Keratinocyte (primary cell): ENCODE data around the gene DNHD1. TPM values are rescaled to one million over a fixed set of nuclear protein-coding genes. Genes with fewer than 3 reads are reported as not detected.

ENCODE experiments used
- DNase-seq: peaks from one replicate; pipeline ENCODE4 v3.0.0-alpha.2; 2011; ENCODE audit warnings: low read depth, missing footprints, low spot score
- FAIRE-seq: peaks from 2 replicates; lab custom pipeline; 2011; peaks lifted over from hg19 to GRCh38; lab: Jason Lieb, UNC
- H2AFZ ChIP-seq: 2 replicates; pipeline ENCODE4 v1.6.0; 2012; ENCODE audit warnings: low read length, control low read depth, inconsistent platforms; ENCODE audit not compliant: control insufficient read depth
- H3K27ac ChIP-seq: 2 replicates; pipeline ENCODE4 v1.5.1; 2011; ENCODE audit warnings: low read length; ENCODE audit not compliant: control insufficient read depth, insufficient read depth
- H3K27me3 ChIP-seq: 3 replicates; pipeline ENCODE4 v1.6.0; 2011; ENCODE audit warnings: low read length; ENCODE audit not compliant: control insufficient read depth, insufficient read depth; ENCODE audit errors: extremely low read depth
- H3K36me3 ChIP-seq, 2 experiments: 2 replicates in 1 of 2; 3 replicates in 1 of 2; pipeline ENCODE4 v1.5.1; 2011; ENCODE audit warnings: low read length in 2 of 2, mild to moderate bottlenecking in 1 of 2; ENCODE audit not compliant: control insufficient read depth in 2 of 2, insufficient read depth in 2 of 2; ENCODE audit errors: extremely low read depth in 1 of 2
- H3K4me1 ChIP-seq: 3 replicates; pipeline ENCODE4 v1.5.1; 2011; ENCODE audit warnings: low read length; ENCODE audit not compliant: control insufficient read depth, insufficient read depth; ENCODE audit errors: extremely low read depth
- H3K4me2 ChIP-seq: 3 replicates; pipeline ENCODE4 v1.6.0; 2011; ENCODE audit warnings: low read depth, low read length; ENCODE audit not compliant: control insufficient read depth, insufficient read depth; ENCODE audit errors: extremely low read depth
- H3K4me3 ChIP-seq, 3 experiments: fragments of 200-600 bp in 1 of 3; sonication (generic) in 1 of 3; 2 replicates in 2 of 3; 3 replicates in 1 of 3; pipeline ENCODE4 v1.5.1; 2011 to 2016; ENCODE audit warnings: low read length in 3 of 3, mild to moderate bottlenecking in 3 of 3, control low read depth in 2 of 3, inconsistent platforms in 1 of 3, low read depth in 1 of 3, mixed read lengths in 1 of 3, mixed run types in 1 of 3, moderate library complexity in 1 of 3; ENCODE audit not compliant: control insufficient read depth in 2 of 3, insufficient read depth in 2 of 3; ENCODE audit errors: extremely low read depth in 1 of 3
- H3K79me2 ChIP-seq: 2 replicates; pipeline ENCODE4 v1.6.0; 2012; ENCODE audit warnings: low read length; ENCODE audit not compliant: control insufficient read depth, insufficient read depth
- H3K9ac ChIP-seq: 3 replicates; pipeline ENCODE4 v1.6.0; 2011; ENCODE audit warnings: low read length; ENCODE audit not compliant: control insufficient read depth, insufficient read depth; ENCODE audit errors: extremely low read depth
- H3K9me1 ChIP-seq: 3 replicates; pipeline ENCODE4 v1.6.0; 2011; ENCODE audit warnings: low read length; ENCODE audit not compliant: control insufficient read depth, insufficient read depth; ENCODE audit errors: extremely low read depth
- H3K9me3 ChIP-seq: 2 replicates; pipeline ENCODE4 v1.5.1; 2012; ENCODE audit warnings: low read depth, low read length; ENCODE audit not compliant: control insufficient read depth
- H4K20me1 ChIP-seq: 3 replicates; pipeline ENCODE4 v1.6.0; 2011; ENCODE audit warnings: low read length; ENCODE audit not compliant: control insufficient read depth, insufficient read depth; ENCODE audit errors: extremely low read depth
- CTCF ChIP-seq, 3 experiments: IDR thresholded peaks in 1 of 3; conservative IDR thresholded peaks in 1 of 3; optimal IDR thresholded peaks in 1 of 3; 2 replicates in 2 of 3; 3 replicates in 1 of 3; pipeline versions ENCODE3 to v1.5.1; 2011; ENCODE audit warnings: low read length in 3 of 3, mild to moderate bottlenecking in 3 of 3, moderate library complexity in 2 of 3, control low read depth in 1 of 3, inconsistent platforms in 1 of 3; ENCODE audit not compliant: insufficient read depth in 2 of 3; ENCODE audit errors: extremely low read depth in 1 of 3
- EZH2 ChIP-seq: IDR thresholded peaks from one replicate; pipeline ENCODE4 v1.6.1; 2012; ENCODE audit warnings: inconsistent platforms, mild to moderate bottlenecking, low read length, moderate library complexity
- dilution Hi-C: fragments of 300-500 bp; cut with MboI; formaldehyde crosslinking; loops from one replicate; pipeline ENCODE4 v1.7.0; 2020; ENCODE audit warnings: low sequenced_read_pairs; ENCODE audit not compliant: extremely low pct_ligation_motif_present
- polyA plus RNA-seq, 5 experiments: library from polyadenylated mRNA; depleted of rRNA in 3 of 5; stranded (reverse) in 3 of 5; stranded (forward) in 1 of 5; unstranded in 1 of 5; fragments of >200 nt; gene quantifications; 1 replicate in 1 of 5; 2 replicates in 3 of 5; 3 replicates in 1 of 5; pipeline versions ENCODE4 v1.2.1 to v1.2.3, GENCODE V29; 2011 to 2012; ENCODE audit warnings: missing spikeins in 2 of 5, low read depth in 1 of 5, low replicate concordance in 1 of 5

Gene DNHD1
- polyA plus RNA-seq, 1 donor (not counting 4 experiments of a cell fraction or from before 2014, with no cell fraction given): 2.9 TPM

GRCh38 chr11:6602096-6602940 is 105.2 kb downstream of the DNHD1 start:
- Histone ChIP-seq H3K27ac (peak overlapping the region; percentile 77), H3K9me1 (peaks cover 3% of the 10 kb centered on the region), H3K4me3 (peak overlapping the region; percentile 79 to 98 (median 97)), H3K4me2 (peak overlapping the region; percentile 95), H3K9ac (peak overlapping the region; percentile 94), H3K36me3 (peaks cover 22 to 36% of the 10 kb centered on the region in 2 experiments), H3K4me1 (peaks cover 36% of the 10 kb centered on the region), H3K27me3 (no peaks in the 10 kb centered on the region), H3K79me2 (peaks cover 79% of the 10 kb centered on the region), H4K20me1 (no peaks in the 10 kb centered on the region), H2AFZ (no peak overlapping the region), H3K9me3 (no peaks in the 10 kb centered on the region)
- dilution Hi-C loops: no loop called here
- no peak for FAIRE-seq
- no peak for DNase-seq
- TF ChIP-seq CTCF (optimal IDR thresholded peaks at IDR 0.05 in 1 of 3, IDR thresholded peaks at IDR 0.05 in 1 of 3, conservative IDR thresholded peaks at IDR 0.05 in 1 of 3; ENCODE audit: extremely low read depth in 1 of 3, insufficient read depth in 2 of 3, low read length in 3 of 3): peak in 1 of 3 experiments; percentile 6
- no peak for TF ChIP-seq EZH2

DNA sequence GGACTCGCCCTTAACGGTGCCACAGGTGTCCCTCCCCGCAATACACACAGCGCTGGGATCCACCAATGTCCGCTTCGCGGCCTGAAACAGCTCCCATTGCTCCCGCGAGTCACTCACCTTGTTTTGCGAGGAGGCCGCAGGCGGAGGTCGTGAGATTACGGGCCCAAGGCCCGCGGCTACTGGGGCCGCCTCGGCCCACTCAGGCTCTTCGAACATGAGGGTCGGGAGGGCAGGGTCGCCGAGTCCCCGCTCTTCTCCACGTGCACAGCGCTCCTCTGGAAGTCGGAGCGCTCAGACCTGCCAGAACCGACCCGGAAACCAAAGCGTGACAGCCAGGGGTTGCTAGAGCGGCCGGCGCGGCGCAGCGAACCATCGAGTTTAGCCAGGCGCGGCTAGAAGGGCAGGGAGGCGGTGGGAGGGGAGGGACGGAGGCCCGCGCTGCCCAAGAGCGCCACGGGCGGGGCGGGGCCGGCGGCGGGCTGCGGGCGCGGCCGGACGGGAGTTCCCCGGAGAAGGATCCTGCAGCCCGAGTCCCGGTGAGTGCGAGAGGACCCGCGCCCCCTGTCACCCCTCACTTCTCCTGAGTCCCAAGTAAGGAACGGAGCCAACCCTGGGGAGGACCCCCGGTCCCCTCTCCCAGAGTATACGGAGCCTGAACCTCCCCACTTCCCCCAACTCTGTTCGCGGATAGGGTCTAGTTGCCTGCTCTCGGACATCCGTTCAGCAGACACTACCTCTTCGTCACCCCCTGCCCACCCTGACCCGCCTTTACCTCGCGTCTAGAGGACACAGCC is 106.4 kb downstream of the DNHD1 start, which contains the start of the genes ILK and RRP8:
Gene ILK (plus strand): TSS at position 488 of the 794 bp plus-strand sequence. CDS start 498 bp downstream, outside the sequence.
Gene RRP8 (minus strand): TSS at position 330 of the 794 bp plus-strand sequence. CDS start 114 bp downstream, at position 216.
- Histone ChIP-seq H3K27ac (peak within 1 kb of the TSS; percentile 88), H3K9me3 (no peaks in the 10 kb centered on the region), H3K9ac (peak within 1 kb of the TSS; percentile 94), H3K4me1 (peaks cover 41% of the 10 kb centered on the region), H3K79me2 (peaks cover 85% of the 10 kb centered on the region), H3K4me2 (peak within 1 kb of the TSS; percentile 99), H2AFZ (peak within 1 kb of the TSS; percentile 94), H3K4me3 (peak within 1 kb of the TSS; percentile 79 to 98 (median 97)), H4K20me1 (no peaks in the 10 kb centered on the region), H3K36me3 (peaks cover 27 to 40% of the 10 kb centered on the region in 2 experiments), H3K9me1 (peaks cover 3% of the 10 kb centered on the region), H3K27me3 (no peaks in the 10 kb centered on the region)
- FAIRE-seq: no peak
- DNase-seq: peak; percentile 13
- dilution Hi-C loops: no loop called here
- TF ChIP-seq EZH2: no peak
- peak in 1 of 3 experiments; percentile 28 for TF ChIP-seq CTCF (optimal IDR thresholded peaks at IDR 0.05 in 1 of 3, IDR thresholded peaks at IDR 0.05 in 1 of 3, conservative IDR thresholded peaks at IDR 0.05 in 1 of 3; ENCODE audit: extremely low read depth in 1 of 3, insufficient read depth in 2 of 3, low read length in 3 of 3)
